RWPE1 (cell line): ENCODE results near the gene NDUFS7.

ENCODE experiments used
- CTCF ChIA-PET: fragments of 350-600 bp; sonication (Branson Sonifier 250); formaldehyde crosslinking; extraction: SDS; loops from one replicate; lab custom pipeline; 2021; lab: Yijun Ruan, JAX
- POLR2A ChIA-PET: fragments of 400-600 bp; formaldehyde crosslinking; extraction: SDS; loops from one replicate; lab custom pipeline; 2020; ENCODE audit warnings: antibody characterized with exemption; ENCODE audit not compliant: low non-redundant PET; lab: Yijun Ruan, JAX
- DNase-seq: peaks from one replicate; pipeline ENCODE4 v3.0.0; 2012; ENCODE audit warnings: low spot score
- H3K27ac ChIP-seq: fragments of 450-650 bp; 2 replicates; pipeline ENCODE4 v1.5.1; 2017
- CTCF ChIP-seq: fragments of 450-650 bp; conservative IDR thresholded peaks from 2 replicates; pipeline ENCODE4 v1.5.1; 2017; ENCODE audit warnings: low read depth, mild to moderate bottlenecking

Gene NDUFS7

GRCh38 chr19:1377176-1377964 is 6.3 kb upstream of the NDUFS7 start:
- DNase-seq: no peak
- ChIA-PET POLR2A (no interaction called here), CTCF (interaction anchor here (0.6 kb wide), 1 partner anchor 164 kb away, joined by 3 read pairs; no protein-coding TSS in a partner anchor)
- peak overlapping the region; percentile 9; the same call in 1 of the 2 replicates for H3K27ac ChIP-seq
- TF ChIP-seq CTCF: no peak

- POLR2A ChIA-PET: no interaction called here
- no peak for DNase-seq
- CTCF ChIA-PET: interaction anchor here (0.6 kb wide), 1 partner anchor 163 kb away, joined by 3 read pairs; no protein-coding TSS in a partner anchor
These were observed 5.5 kb upstream of the NDUFS7 start for GRCh38 chr19:1377965-1378785.

GRCh38 chr19:1379126-1379905 is 4.4 kb upstream of the NDUFS7 start:
- DNase-seq: no peak
- ChIA-PET CTCF (no interaction called here), POLR2A (no interaction called here)
- no peak overlapping the region for H3K27ac ChIP-seq
- no peak for TF ChIP-seq CTCF

More at GRCh38 chr19:1377965-1378785, 5.5 kb upstream of the NDUFS7 start:
- TF ChIP-seq CTCF: no peak
- peak overlapping the region; percentile 9; the same call in 1 of the 2 replicates for H3K27ac ChIP-seq

GRCh38 chr19:1379961-1380489 is 3.7 kb upstream of the NDUFS7 start:
- H3K27ac ChIP-seq: no peak overlapping the region
- DNase-seq: no peak
- TF ChIP-seq CTCF: no peak
- CTCF ChIA-PET: no interaction called here
- POLR2A ChIA-PET: no interaction called here

GRCh38 chr19:1382250-1382649 is 1.5 kb upstream of the NDUFS7 start:
- TF ChIP-seq CTCF: no peak
- H3K27ac ChIP-seq: no peak overlapping the region
- no peak for DNase-seq
- POLR2A ChIA-PET: no interaction called here
- CTCF ChIA-PET: no interaction called here

- peak overlapping the region; percentile 90 for H3K27ac ChIP-seq
- ChIA-PET CTCF (no interaction called here), POLR2A (no interaction called here)
- no peak for DNase-seq
- no peak for TF ChIP-seq CTCF
These were observed 743 bp upstream of the NDUFS7 start for GRCh38 chr19:1383017-1383311.
